GM06990 (cell line): ENCODE data around the gene NCS1.

Experiments used
- DNase-seq: peaks from one replicate; pipeline ENCODE4 v3.0.0-alpha.2; 2011; ENCODE audit not compliant: insufficient read length; ENCODE audit errors: extremely low read depth
- H3K27me3 ChIP-seq: replicated peaks from 2 replicates; pipeline ENCODE4 v1.6.0; 2011; ENCODE audit warnings: low read length; ENCODE audit not compliant: control insufficient read depth, insufficient read depth
- H3K36me3 ChIP-seq: 2 replicates; pipeline ENCODE4 v1.5.1; 2011; ENCODE audit warnings: low read length; ENCODE audit not compliant: control insufficient read depth, insufficient read depth
- H3K4me3 ChIP-seq: replicated peaks from 2 replicates; pipeline ENCODE4 v1.5.1; 2011; ENCODE audit warnings: low read depth, mild to moderate bottlenecking, control low read depth, low read length
- CTCF ChIP-seq: IDR thresholded peaks from 2 replicates; pipeline ENCODE4 v1.5.1; 2011; ENCODE audit warnings: low read length, control low read depth, mild to moderate bottlenecking, inconsistent platforms; ENCODE audit not compliant: insufficient read depth, poor library complexity, severe bottlenecking

Gene NCS1

GRCh38 chr9:130138171-130138653 is 34.0 kb upstream of the NCS1 start:
- Histone ChIP-seq H3K27me3 (no peaks in the 10 kb centered on the region), H3K4me3 (no peak overlapping the region), H3K36me3 (peaks cover 1% of the 10 kb centered on the region)
- no peak for TF ChIP-seq CTCF
- no peak for DNase-seq

GRCh38 chr9:130138791-130139190 is 33.4 kb upstream of the NCS1 start:
- no peak for DNase-seq
- H3K36me3 ChIP-seq, result peaks cover 1% of the 10 kb centered on the region
- TF ChIP-seq CTCF, result no peak
- no peaks in the 10 kb centered on the region for H3K27me3 ChIP-seq
- no peak overlapping the region for H3K4me3 ChIP-seq

GRCh38 chr9:130139251-130139650 is 33.0 kb upstream of the NCS1 start:
- no peak for DNase-seq
- TF ChIP-seq CTCF, result no peak
- H3K36me3 ChIP-seq, result peaks cover 1% of the 10 kb centered on the region
- no peak overlapping the region for H3K4me3 ChIP-seq
- H3K27me3 ChIP-seq, result no peaks in the 10 kb centered on the region

- H3K27me3 ChIP-seq, result no peaks in the 10 kb centered on the region
- TF ChIP-seq CTCF, result no peak
- no peak for DNase-seq
- no peak overlapping the region for H3K4me3 ChIP-seq
- no peaks in the 10 kb centered on the region; the same call in 1 of the 2 replicates for H3K36me3 ChIP-seq
Measured at GRCh38 chr9:130140706-130141105, 31.5 kb upstream of the NCS1 start.

GRCh38 chr9:130142056-130142455 is 30.1 kb upstream of the NCS1 start:
- TF ChIP-seq CTCF, result no peak
- no peaks in the 10 kb centered on the region for H3K27me3 ChIP-seq
- no peak for DNase-seq
- no peak overlapping the region for H3K4me3 ChIP-seq
- no peaks in the 10 kb centered on the region; the same call in 1 of the 2 replicates for H3K36me3 ChIP-seq

- no peak for DNase-seq
- H3K4me3 ChIP-seq, result no peak overlapping the region
- no peak for TF ChIP-seq CTCF
Measured at GRCh38 chr9:130142641-130143040, 29.6 kb upstream of the NCS1 start.

More at GRCh38 chr9:130142641-130143040, 29.6 kb upstream of the NCS1 start:
- Histone ChIP-seq H3K27me3 (no peaks in the 10 kb centered on the region), H3K36me3 (no peaks in the 10 kb centered on the region)
